ENCODE data around the gene WASF2. TPM values are rescaled to one million over a fixed set of nuclear protein-coding genes. Genes with fewer than 3 reads are reported as not detected.

Gene WASF2
- total RNA-seq, 1 experiment from 2014 or later: 68.6 TPM

- Histone ChIP-seq H3K36me3 (ENCODE audit: control insufficient read depth, insufficient read depth, low read length) (no peaks in the 10 kb centered on the region), H3K9me3 (no peaks in the 10 kb centered on the region), H3K4me3 (ENCODE audit: low read depth, low read length) (no peak overlapping the region), H3K27me3 (replicated peaks; ENCODE audit: control insufficient read depth, insufficient read depth, low read length) (no peaks in the 10 kb centered on the region), H3K4me1 (peaks cover 5% of the 10 kb centered on the region; the same call in 1 of the 2 replicates)
- no peak for TF ChIP-seq CTCF (IDR thresholded peaks at IDR 0.05; ENCODE audit: insufficient read depth in 1 of 2, low read depth in 1 of 2, low read length in 1 of 2, severe bottlenecking in 1 of 2, unreplicated experiment in 1 of 2)
- intact Hi-C loops (cut with micrococcal nuclease; ENCODE audit: unreplicated experiment): no loop called here
- DNase-seq: no peak
- H3K27me3 Mint-ChIP-seq (ENCODE audit: insufficient read depth, unreplicated experiment): no peaks in the 10 kb centered on the region
- no peaks in the 10 kb centered on the region for H3K4me1 Mint-ChIP-seq (ENCODE audit: low read depth, unreplicated experiment)
- ChIA-PET CTCF (interaction anchor here (0.6 to 1.6 kb wide), 4 partner anchors 14 to 76 kb away, joined by 3 to 6 read pairs (median 5); no protein-coding TSS in a partner anchor), POLR2A (no interaction called here)
- no TSS peak for BruUV-seq (replicated peaks)
- H3K9me3 Mint-ChIP-seq (ENCODE audit: unreplicated experiment): no peaks in the 10 kb centered on the region
- H3K4me3 Mint-ChIP-seq (ENCODE audit: unreplicated experiment): no peak overlapping the region
- H3K36me3 Mint-ChIP-seq (ENCODE audit: insufficient read depth, unreplicated experiment): no peaks in the 10 kb centered on the region
- no peak overlapping the region for H3K27ac Mint-ChIP-seq (ENCODE audit: unreplicated experiment)
These were observed 117.8 kb downstream of the WASF2 start for GRCh38 chr1:27372022-27372807.

- no peak for DNase-seq
- peaks cover 5% of the 10 kb centered on the region for H3K4me1 Mint-ChIP-seq (ENCODE audit: low read depth, unreplicated experiment)
- H3K27ac Mint-ChIP-seq (ENCODE audit: unreplicated experiment): no peak overlapping the region
- ChIA-PET POLR2A (no interaction called here), CTCF (interaction anchor here (0.6 to 1.5 kb wide), 4 partner anchors 10 to 36 kb away, joined by 3 to 4 read pairs (median 3); partner anchors contain the start of gene CD164L2)
- intact Hi-C loops (cut with micrococcal nuclease; ENCODE audit: unreplicated experiment): no loop called here
- H3K36me3 ChIP-seq (ENCODE audit: control insufficient read depth, insufficient read depth, low read length): no peaks in the 10 kb centered on the region
- no peaks in the 10 kb centered on the region for H3K27me3 ChIP-seq (replicated peaks; ENCODE audit: control insufficient read depth, insufficient read depth, low read length)
- peaks cover 16% of the 10 kb centered on the region for H3K4me1 ChIP-seq
- H3K27me3 Mint-ChIP-seq (ENCODE audit: insufficient read depth, unreplicated experiment): no peaks in the 10 kb centered on the region
- TF ChIP-seq CTCF (IDR thresholded peaks at IDR 0.05; ENCODE audit: insufficient read depth in 1 of 2, low read depth in 1 of 2, low read length in 1 of 2, severe bottlenecking in 1 of 2, unreplicated experiment in 1 of 2): peak in 1 of 2 experiments; percentile 12
- H3K9me3 ChIP-seq: no peaks in the 10 kb centered on the region
- H3K36me3 Mint-ChIP-seq (ENCODE audit: insufficient read depth, unreplicated experiment): peaks cover 12% of the 10 kb centered on the region
- H3K4me3 Mint-ChIP-seq (ENCODE audit: unreplicated experiment): peak overlapping the region; percentile 44
- H3K9me3 Mint-ChIP-seq (ENCODE audit: unreplicated experiment): no peaks in the 10 kb centered on the region
- no peak overlapping the region for H3K4me3 ChIP-seq (ENCODE audit: low read depth, low read length)
- no TSS peak for BruUV-seq (replicated peaks)
These were observed 120.9 kb downstream of the WASF2 start for GRCh38 chr1:27368869-27369582.

GRCh38 chr1:27367160-27367650 lies 122.8 kb downstream of the WASF2 start:
- no peaks in the 10 kb centered on the region for H3K9me3 Mint-ChIP-seq (ENCODE audit: unreplicated experiment)
- no peaks in the 10 kb centered on the region for H3K27me3 Mint-ChIP-seq (ENCODE audit: insufficient read depth, unreplicated experiment)
- no peaks in the 10 kb centered on the region for H3K9me3 ChIP-seq
- peak overlapping the region; percentile 46 for H3K4me3 ChIP-seq (ENCODE audit: low read depth, low read length)
- intact Hi-C loops (cut with micrococcal nuclease; ENCODE audit: unreplicated experiment): no loop called here
- peak overlapping the region; percentile 64 for H3K27ac Mint-ChIP-seq (ENCODE audit: unreplicated experiment)
- BruUV-seq (replicated peaks): no TSS peak
- peaks cover 16% of the 10 kb centered on the region for H3K4me1 ChIP-seq
- peaks cover 7% of the 10 kb centered on the region for H3K4me1 Mint-ChIP-seq (ENCODE audit: low read depth, unreplicated experiment)
- H3K36me3 Mint-ChIP-seq (ENCODE audit: insufficient read depth, unreplicated experiment): peaks cover 12% of the 10 kb centered on the region
- ChIA-PET CTCF (interaction anchor here (0.5 to 3.2 kb wide), 7 partner anchors 13 to 296 kb away, joined by 5 to 28 read pairs (median 9); no protein-coding TSS in a partner anchor), POLR2A (no interaction called here)
- no peak for TF ChIP-seq CTCF (IDR thresholded peaks at IDR 0.05; ENCODE audit: insufficient read depth in 1 of 2, low read depth in 1 of 2, low read length in 1 of 2, severe bottlenecking in 1 of 2, unreplicated experiment in 1 of 2)
- no peak for DNase-seq
- no peaks in the 10 kb centered on the region for H3K36me3 ChIP-seq (ENCODE audit: control insufficient read depth, insufficient read depth, low read length)
- no peaks in the 10 kb centered on the region for H3K27me3 ChIP-seq (replicated peaks; ENCODE audit: control insufficient read depth, insufficient read depth, low read length)
- H3K4me3 Mint-ChIP-seq (ENCODE audit: unreplicated experiment): peak overlapping the region; percentile 74
